HG03469 (cell line): ENCODE results near the gene SUCLG2.
"Not testable (repeated sequence)": the region's sequence is repeated elsewhere in the genome, so short reads cannot be mapped to it uniquely, and the experiment has no call there.

Experiments
- ATAC-seq: cut with Tn5 transposase; IDR thresholded peaks from one replicate; pipeline ENCODE4 v1.9.1; 2021; ENCODE audit warnings: mild to moderate bottlenecking, moderate library complexity, moderate number of reproducible peaks; ENCODE audit not compliant: unreplicated experiment

Gene SUCLG2

GRCh38 chr3:67564973-67565372, 89.4 kb downstream of the SUCLG2 start:
- no peak for ATAC-seq

- no peak for ATAC-seq
Measured at GRCh38 chr3:67564008-67564407, 90.4 kb downstream of the SUCLG2 start.

- ATAC-seq: no peak
Measured at GRCh38 chr3:67561667-67562394, 92.6 kb downstream of the SUCLG2 start.

GRCh38 chr3:67561266-67561665, 93.1 kb downstream of the SUCLG2 start:
- no peak for ATAC-seq

GRCh38 chr3:67559029-67559605, 95.3 kb downstream of the SUCLG2 start:
- no peak for ATAC-seq

- ATAC-seq: no peak
Measured at GRCh38 chr3:67558426-67558825, 96.0 kb downstream of the SUCLG2 start.

GRCh38 chr3:67557848-67558355, 96.5 kb downstream of the SUCLG2 start:
- no peak for ATAC-seq

- ATAC-seq: no peak
Measured at GRCh38 chr3:67551361-67552016, 102.9 kb downstream of the SUCLG2 start.

GRCh38 chr3:67550541-67550940, 103.9 kb downstream of the SUCLG2 start:
- no peak for ATAC-seq

- ATAC-seq: not testable (repeated sequence)
Measured at GRCh38 chr3:67542502-67543250, 111.7 kb downstream of the SUCLG2 start.

GRCh38 chr3:67540198-67540894, 114.1 kb downstream of the SUCLG2 start:
- no peak for ATAC-seq

- not testable (repeated sequence) for ATAC-seq
Measured at GRCh38 chr3:67537203-67537602, 117.2 kb downstream of the SUCLG2 start.

GRCh38 chr3:67535006-67535405, 119.4 kb downstream of the SUCLG2 start:
- ATAC-seq: no peak

GRCh38 chr3:67534594-67534993, 119.8 kb downstream of the SUCLG2 start:
- ATAC-seq: no peak

- no peak for ATAC-seq
Measured at GRCh38 chr3:67531181-67532101, 123.0 kb downstream of the SUCLG2 start.

GRCh38 chr3:67529915-67530314, 124.5 kb downstream of the SUCLG2 start:
- ATAC-seq: no peak

- ATAC-seq: no peak
Measured at GRCh38 chr3:67529337-67529736, 125.1 kb downstream of the SUCLG2 start.

- ATAC-seq: no peak
Measured at GRCh38 chr3:67526246-67526645, 128.2 kb downstream of the SUCLG2 start.

- no peak for ATAC-seq
Measured at GRCh38 chr3:67524046-67524445, 130.4 kb downstream of the SUCLG2 start.

GRCh38 chr3:67522081-67522480, 132.3 kb downstream of the SUCLG2 start:
- ATAC-seq: no peak
